HCT116 (cell line): ENCODE data around the gene KCNJ10. TPM values are rescaled to one million over a fixed set of nuclear protein-coding genes. Genes with fewer than 3 reads are reported as not detected.

Experiments
- ATAC-seq: fragments of 200-7000 bp; cut with Tn5 transposase; 2 replicates; pipeline ENCODE4 v1.9.1; 2020; ENCODE audit warnings: mild to moderate bottlenecking, moderate library complexity
- BruUV-seq: library from RNA; stranded (reverse); fragments of 400-500 nt; replicated peaks from 2 replicates; lab custom pipeline; 2021; lab: Mats Ljungman, UMichigan
- CTCF ChIA-PET: fragments of 300-600 bp; sonication (Branson Sonifier 250); formaldehyde crosslinking; loops from one replicate; lab custom pipeline; 2021; ENCODE audit warnings: antibody characterized with exemption; lab: Charles Lee
- POLR2A ChIA-PET: fragments of 300-600, 350-600 bp; sonication (Branson Sonifier 250); formaldehyde crosslinking; loops from one replicate; lab custom pipeline; 2021; ENCODE audit warnings: antibody characterized with exemption; lab: Charles Lee
- RAD21 ChIA-PET, 2 experiments: fragments of 300-600 bp; sonication (Branson Sonifier 250); formaldehyde crosslinking; loops; one replicate each; lab custom pipeline; 2023; ENCODE audit warnings: low total read pairs in 2 of 2; ENCODE audit not compliant: uncharacterized antibody in 2 of 2, unreplicated experiment in 2 of 2, low non-redundant PET in 1 of 2; lab: Charles Lee
- DNase-seq: peaks from one replicate; pipeline ENCODE4 v3.0.0-alpha.2; 2010; ENCODE audit warnings: low read depth, low spot score
- H2AFZ ChIP-seq: fragments of 200-600 bp; shearing (Covaris generic), sonication (generic); 2 replicates; pipeline ENCODE4 v1.6.1; 2017; ENCODE audit warnings: low read depth, mixed run types, mixed read lengths, antibody characterized with exemption, low read length; ENCODE audit not compliant: poor library complexity, severe bottlenecking
- H3K27ac ChIP-seq: 2 replicates; pipeline ENCODE4 v1.5.1; 2012; ENCODE audit warnings: low read depth, low read length
- H3K27me3 ChIP-seq: fragments of 200-600 bp; sonication (generic); 2 replicates; pipeline ENCODE4 v1.6.1; 2016; ENCODE audit warnings: mixed run types, low read length, mixed read lengths; ENCODE audit not compliant: insufficient read depth
- H3K36me3 ChIP-seq, 2 experiments: fragments of 200-500 bp in 1 of 2; fragments of 200-600 bp in 1 of 2; sonication (Bioruptor generic) in 1 of 2; sonication (generic) in 1 of 2; 2 replicates each; pipeline versions ENCODE4 v1.5.1 to v1.6.1; 2014 to 2016; ENCODE audit warnings: low read length in 2 of 2, inconsistent platforms in 1 of 2, mixed read lengths in 1 of 2, mixed run types in 1 of 2; ENCODE audit not compliant: insufficient read depth in 2 of 2, control insufficient read depth in 1 of 2
- H3K4me1 ChIP-seq, 2 experiments: fragments of 200-600 bp in 1 of 2; sonication (generic) in 1 of 2; 2 replicates each; pipeline versions ENCODE4 v1.5.1 to v1.6.1; 2012 to 2017; ENCODE audit warnings: low read length in 2 of 2, inconsistent platforms in 1 of 2, mild to moderate bottlenecking in 1 of 2, mixed read lengths in 1 of 2, mixed run types in 1 of 2, moderate library complexity in 1 of 2; ENCODE audit not compliant: insufficient read depth in 2 of 2, control insufficient read depth in 1 of 2
- H3K4me2 ChIP-seq: fragments of 200-600 bp; sonication (generic); 2 replicates; pipeline ENCODE4 v1.6.1; 2017; ENCODE audit warnings: mixed run types, low read length, mixed read lengths
- H3K4me3 ChIP-seq, 2 experiments: fragments of 200-600 bp in 1 of 2; sonication (generic) in 1 of 2; replicated peaks in 1 of 2; 2 replicates each; pipeline ENCODE4 v1.5.1; 2011 to 2016; ENCODE audit warnings: low read length in 2 of 2, control low read depth in 1 of 2, low read depth in 1 of 2, mild to moderate bottlenecking in 1 of 2, mixed read lengths in 1 of 2, mixed run types in 1 of 2
- H3K79me2 ChIP-seq: fragments of 200-600 bp; sonication (generic); 2 replicates; pipeline ENCODE4 v1.6.1; 2017; ENCODE audit warnings: mild to moderate bottlenecking, mixed run types, low read length, moderate library complexity, mixed read lengths; ENCODE audit not compliant: insufficient read depth
- H3K9ac ChIP-seq: fragments of 200-600 bp; sonication (generic); 2 replicates; pipeline ENCODE4 v1.6.1; 2016; ENCODE audit warnings: low read length, mixed read lengths
- H3K9me2 ChIP-seq: fragments of 200-600 bp; sonication (generic), shearing (Covaris generic); 2 replicates; pipeline ENCODE4 v1.6.1; 2017; ENCODE audit warnings: mixed run types, mild to moderate bottlenecking, moderate library complexity; ENCODE audit not compliant: insufficient read depth
- H3K9me3 ChIP-seq, 2 experiments: fragments of 200-500 bp in 1 of 2; fragments of 200-600 bp in 1 of 2; sonication (Bioruptor generic) in 1 of 2; sonication (generic) in 1 of 2; 2 replicates each; pipeline ENCODE4 v1.6.1; 2014 to 2017; ENCODE audit warnings: low read length in 2 of 2, mixed read lengths in 2 of 2, inconsistent platforms in 1 of 2, low read depth in 1 of 2, mild to moderate bottlenecking in 1 of 2, mixed run types in 1 of 2, moderate library complexity in 1 of 2; ENCODE audit not compliant: control insufficient read depth in 1 of 2, insufficient read depth in 1 of 2
- H4K20me1 ChIP-seq: fragments of 200-600 bp; sonication (generic), shearing (Covaris generic); 2 replicates; pipeline ENCODE4 v1.6.1; 2017; ENCODE audit warnings: mixed run types, mild to moderate bottlenecking, moderate library complexity; ENCODE audit not compliant: insufficient read depth
- CBX3 ChIP-seq: IDR thresholded peaks from 2 replicates; pipeline ENCODE4 v1.6.1; 2012; ENCODE audit warnings: low read depth
- CEBPB ChIP-seq: IDR thresholded peaks from 2 replicates; pipeline ENCODE4 v1.6.1; 2012; ENCODE audit warnings: low read depth
- CTCF ChIP-seq, 3 experiments: fragments of 200-600 bp in 1 of 3; sonication (generic) in 1 of 3; IDR thresholded peaks in 2 of 3; conservative IDR thresholded peaks in 1 of 3; 2 replicates each; pipeline ENCODE4 v1.5.1; 2012 to 2017; ENCODE audit warnings: low read depth in 2 of 3, low read length in 2 of 3, antibody characterized with exemption in 1 of 3, borderline replicate concordance in 1 of 3, control low read depth in 1 of 3, mild to moderate bottlenecking in 1 of 3, mixed read lengths in 1 of 3, mixed run types in 1 of 3, moderate library complexity in 1 of 3; ENCODE audit not compliant: insufficient read depth in 1 of 3
- ELF1 ChIP-seq: IDR thresholded peaks from 2 replicates; pipeline ENCODE4 v1.6.1; 2012; ENCODE audit warnings: low read depth, borderline replicate concordance
- JUND ChIP-seq: IDR thresholded peaks from 2 replicates; pipeline ENCODE4 v1.6.1; 2012
- POLR2A ChIP-seq: IDR thresholded peaks from 2 replicates; pipeline ENCODE4 v1.7.0; 2011; ENCODE audit warnings: borderline replicate concordance; ENCODE audit not compliant: insufficient read depth, insufficient read length; ENCODE audit errors: extremely low read depth
- POLR2AphosphoS5 ChIP-seq: IDR thresholded peaks from 2 replicates; pipeline ENCODE4 v1.6.1; 2011; ENCODE audit warnings: mild to moderate bottlenecking, low read depth, low read length, moderate library complexity
- REST ChIP-seq: IDR thresholded peaks from 2 replicates; pipeline ENCODE4 v1.6.1; 2012; ENCODE audit warnings: low read depth
- SIN3A ChIP-seq: IDR thresholded peaks from 2 replicates; pipeline ENCODE4 v1.6.1; 2012; ENCODE audit warnings: low read depth
- SP1 ChIP-seq: IDR thresholded peaks from 2 replicates; pipeline ENCODE4 v1.6.1; 2012; ENCODE audit warnings: low read depth
- TCF7L2 ChIP-seq: IDR thresholded peaks from 2 replicates; pipeline ENCODE4 v1.7.0; 2011; ENCODE audit warnings: borderline replicate concordance, inconsistent platforms; ENCODE audit not compliant: insufficient read depth, insufficient read length; ENCODE audit errors: extremely low read depth
- YY1 ChIP-seq: IDR thresholded peaks from 2 replicates; pipeline ENCODE4 v1.6.1; 2011; ENCODE audit warnings: low read length, low read depth, moderate library complexity, mild to moderate bottlenecking; ENCODE audit not compliant: insufficient replicate concordance; ENCODE audit errors: extremely low read depth
- intact Hi-C: fragments of 100-400 bp; cut with micrococcal nuclease; formaldehyde crosslinking; loops from 2 replicates; pipeline ENCODE4 v1.10.0; 2022
- total RNA-seq: library from RNA; stranded (reverse); gene quantifications from one replicate; pipeline ENCODE4 v1.2.1, GENCODE V29; 2021; ENCODE audit not compliant: unreplicated experiment

Gene KCNJ10
- total RNA-seq, 1 experiment from 2014 or later, result 0.57 TPM

- no peak for TF ChIP-seq POLR2A
These were observed 26.5 kb upstream of the KCNJ10 start (continued) for GRCh38 chr1:160096274-160097116.

GRCh38 chr1:160095382-160096105 lies 25.6 kb upstream of the KCNJ10 start:
- Histone ChIP-seq H3K4me1 (peaks cover 9 to 19% of the 10 kb centered on the region in 2 experiments), H3K79me2 (peaks cover 4% of the 10 kb centered on the region; the same call in 1 of the 2 replicates), H4K20me1 (no peaks in the 10 kb centered on the region), H3K27me3 (no peaks in the 10 kb centered on the region), H3K9ac (no peak overlapping the region), H3K9me2 (no peaks in the 10 kb centered on the region), H3K4me3 (no peak overlapping the region), H3K36me3 (no peaks in the 10 kb centered on the region; a peak in 2 of 4 replicates), H2AFZ (no peak overlapping the region), H3K27ac (no peak overlapping the region), H3K4me2 (no peak overlapping the region), H3K9me3 (no peaks in the 10 kb centered on the region)
- BruUV-seq, result no TSS peak
- ATAC-seq (no peak), DNase-seq (no peak)
- ChIA-PET RAD21 (no interaction called here), CTCF (interaction anchor here (4.2 kb wide), 1 partner anchor 10 kb away, joined by 30 read pairs; no protein-coding TSS in a partner anchor), POLR2A (no interaction called here)
- TF ChIP-seq POLR2AphosphoS5 (no peak), ELF1 (no peak), TCF7L2 (no peak), CBX3 (no peak), CTCF (IDR thresholded peaks at IDR 0.05 in 2 of 3, conservative IDR thresholded peaks at IDR 0.05 in 1 of 3; ENCODE audit: borderline replicate concordance in 1 of 3, insufficient read depth in 1 of 3, low read depth in 2 of 3, low read length in 2 of 3) (no peak), YY1 (no peak), REST (no peak), JUND (no peak), SIN3A (no peak), SP1 (no peak), CEBPB (no peak), POLR2A (no peak)
- intact Hi-C loops, result no loop called here
